Left ventricle myocardium superior (tissue), 1 donor: Measurements from ENCODE around the gene RTL1. TPM values are rescaled to one million over a fixed set of nuclear protein-coding genes. Genes with fewer than 3 reads are reported as not detected.

Experiments used
- ATAC-seq: fragments of 200-7000 bp; cut with Tn5 transposase; one replicate; pipeline ENCODE4 v1.9.1; 2020; ENCODE audit warnings: mild to moderate bottlenecking, moderate library complexity
- DNase-seq: peaks from one replicate; pipeline ENCODE4 v3.0.0-alpha.2; 2020
- intact Hi-C: fragments of 100-400 bp; cut with micrococcal nuclease; formaldehyde crosslinking; loops from one replicate; pipeline ENCODE4 v1.11.0; 2022
- total RNA-seq: library from RNA; stranded (reverse); fragmentation: NEBNext Ultra II Directional; extraction: Animal tissue kit (Norgen Biotek cat#: 25700); gene quantifications from one replicate; pipeline ENCODE4 v1.2.1, GENCODE V29; 2021
- donor health status: DM: no; HTN: yes; CAD: no; lungs with severe emphysema.

The RTL1 gene
- total RNA-seq, 1 donor from 2014 or later: not detected

DNA sequence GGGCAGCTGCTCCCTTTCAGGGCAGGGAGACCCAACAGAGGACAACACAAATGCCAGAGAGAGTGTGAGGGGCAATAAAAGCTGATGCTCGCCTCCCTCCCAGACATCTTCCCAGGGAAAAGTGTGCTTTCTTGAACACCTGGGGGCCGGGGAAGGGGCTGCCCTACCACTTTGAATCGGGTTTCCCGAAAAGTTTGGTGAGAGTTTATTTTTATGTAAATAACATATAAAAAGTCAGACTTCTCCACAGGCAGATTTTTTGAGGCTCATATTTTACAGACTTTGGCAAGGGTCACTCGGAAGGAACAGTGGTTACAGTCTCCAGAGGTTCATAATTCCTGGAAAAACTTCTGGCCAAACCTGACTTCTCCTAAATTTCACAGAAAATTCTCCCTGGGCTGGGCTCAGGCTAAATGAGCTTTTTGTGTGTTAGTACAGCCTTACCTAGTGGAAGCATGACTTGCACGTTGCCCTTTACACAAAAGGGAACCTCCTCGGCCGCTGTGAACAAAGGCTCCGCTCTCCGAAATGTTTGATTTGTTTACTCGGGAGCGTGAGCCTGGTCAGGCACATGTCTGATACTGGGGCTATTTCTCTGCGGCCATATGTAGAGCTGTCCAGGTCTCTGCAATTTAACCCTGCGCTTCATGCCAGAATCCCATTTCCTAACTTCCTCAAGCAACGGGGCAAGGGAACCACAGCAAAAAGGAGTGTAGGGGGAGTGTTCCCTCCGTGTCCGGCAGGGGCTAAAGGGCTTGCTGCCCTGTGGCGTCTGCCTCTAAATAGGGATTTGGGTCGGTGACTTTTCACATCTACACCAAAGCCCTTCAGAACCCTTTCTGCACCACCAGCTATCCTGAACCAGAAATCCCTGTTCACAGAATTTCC lies 3.4 kb downstream of the RTL1 start:
- ATAC-seq (peak; percentile 74), DNase-seq (no peak)
- intact Hi-C loops: no loop called here

DNA sequence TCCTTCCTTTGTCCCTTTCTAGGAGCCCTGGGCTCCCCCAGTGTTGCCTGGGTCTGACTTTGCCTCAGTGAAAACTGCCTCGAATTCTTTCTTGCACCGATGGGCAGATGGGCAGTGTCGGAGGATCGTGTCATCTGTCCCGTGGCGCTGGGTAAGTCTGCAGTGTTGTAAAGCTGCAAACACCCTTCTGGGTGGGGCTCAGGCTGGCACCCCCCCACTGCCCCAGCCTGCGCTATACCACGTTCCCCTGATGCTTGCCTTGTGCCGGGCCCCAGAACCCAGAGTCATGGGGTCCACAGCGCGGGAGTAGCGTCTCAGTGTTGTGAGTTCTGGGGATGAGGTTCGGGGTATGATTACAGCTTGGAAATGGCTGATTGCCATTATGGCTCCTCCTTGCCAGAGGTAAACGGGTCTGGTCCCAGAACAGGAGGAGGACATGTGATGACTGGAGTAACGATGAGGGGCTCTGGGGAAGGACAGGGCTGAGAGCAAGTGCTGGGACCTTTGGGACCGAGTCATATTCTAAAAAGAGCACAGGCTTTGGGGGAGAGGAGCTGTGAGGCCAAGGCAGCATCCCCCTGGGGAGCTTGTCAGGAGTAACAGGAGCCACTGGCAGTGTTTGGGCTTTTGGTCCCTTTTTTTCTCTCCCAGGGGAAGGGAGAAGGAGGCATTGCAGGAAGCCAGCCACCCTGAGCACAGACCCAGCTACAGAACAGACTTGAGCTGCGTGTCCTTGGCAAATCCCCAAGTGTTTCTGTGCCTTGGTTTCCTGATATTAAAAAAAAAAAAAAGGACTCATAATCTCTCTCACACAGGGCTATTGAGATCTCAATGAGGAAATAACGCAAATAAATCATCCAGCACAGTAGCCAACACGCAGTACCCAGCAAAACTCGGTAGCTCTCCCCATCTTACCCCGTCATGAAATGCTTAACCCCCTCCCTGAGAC lies 4.3 kb downstream of the RTL1 start:
- intact Hi-C loops: no loop called here
- ATAC-seq: peak; percentile 64
- peak; percentile 54 for DNase-seq

- ATAC-seq (no peak), DNase-seq (no peak)
- intact Hi-C loops: no loop called here
Measured at GRCh38 chr14:100898465-100898864, 5.1 kb downstream of the RTL1 start.

- intact Hi-C loops: no loop called here
- no peak for ATAC-seq
- DNase-seq: no peak
Measured at GRCh38 chr14:100896369-100897060, 7.0 kb downstream of the RTL1 start.

GRCh38 chr14:100895411-100895810 lies 8.1 kb downstream of the RTL1 start:
- DNase-seq (no peak), ATAC-seq (no peak)
- intact Hi-C loops: no loop called here

GRCh38 chr14:100894416-100894815 lies 9.1 kb downstream of the RTL1 start:
- DNase-seq (no peak), ATAC-seq (no peak)
- intact Hi-C loops: no loop called here

DNA sequence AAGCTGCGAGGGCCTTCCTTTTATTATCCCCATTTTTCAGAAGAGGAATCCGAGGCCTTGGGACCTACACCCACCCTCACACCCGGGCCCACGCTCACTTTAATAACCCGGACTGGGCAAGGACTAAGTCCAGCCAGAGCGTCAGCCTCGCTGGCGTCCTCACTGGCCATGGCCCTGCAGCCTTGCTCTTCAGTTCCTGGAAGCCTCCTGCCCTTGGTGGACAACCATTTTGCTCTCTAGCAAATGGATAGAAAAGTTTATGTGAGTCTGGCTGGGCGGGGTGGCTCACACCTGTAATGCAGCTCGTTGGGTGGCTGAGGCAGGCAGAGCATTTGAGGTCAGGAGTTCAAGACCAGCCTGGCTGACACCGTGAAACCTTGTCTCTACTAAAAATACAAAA lies 9.8 kb downstream of the RTL1 start:
- intact Hi-C loops: no loop called here
- ATAC-seq (no peak), DNase-seq (no peak)

- intact Hi-C loops: no loop called here
- no peak for ATAC-seq
- no peak for DNase-seq
Measured at GRCh38 chr14:100893228-100893601, 10.3 kb downstream of the RTL1 start.

DNA sequence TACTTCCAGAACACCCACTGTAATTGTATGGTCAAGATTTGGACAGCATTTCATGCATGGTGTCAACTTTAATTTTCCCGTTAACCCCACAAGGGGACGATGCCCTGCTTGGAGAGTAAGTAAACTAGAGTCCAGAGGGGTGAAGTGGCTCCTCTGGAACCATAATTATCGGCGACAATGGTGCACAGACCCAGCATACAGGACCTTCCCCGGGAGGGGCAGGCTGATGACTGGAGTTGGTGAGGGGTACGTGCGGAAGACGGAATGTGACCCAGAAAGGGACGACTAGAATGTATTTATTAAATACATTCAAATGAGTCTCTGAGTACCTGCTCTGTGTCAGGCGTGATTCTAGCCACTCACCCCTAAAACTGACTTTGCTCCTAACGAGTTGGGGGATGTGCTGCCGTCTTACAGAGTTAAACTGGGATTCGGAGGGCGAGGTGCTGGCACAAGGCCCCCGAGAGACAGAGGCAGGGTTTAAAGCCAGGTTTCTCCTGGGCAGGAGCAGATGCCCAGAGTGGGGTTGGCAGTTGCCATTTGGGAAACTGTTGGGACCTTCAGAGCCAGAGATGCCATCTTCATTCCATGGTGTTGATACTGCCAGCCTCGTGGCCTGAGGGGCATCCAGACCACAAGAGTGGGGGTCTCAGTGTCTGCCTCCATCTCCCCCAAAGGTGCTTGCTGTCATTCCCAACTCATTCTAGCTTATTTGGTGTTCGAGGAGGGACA lies 10.9 kb downstream of the RTL1 start:
- ATAC-seq: no peak
- intact Hi-C loops: no loop called here
- no peak for DNase-seq

DNA sequence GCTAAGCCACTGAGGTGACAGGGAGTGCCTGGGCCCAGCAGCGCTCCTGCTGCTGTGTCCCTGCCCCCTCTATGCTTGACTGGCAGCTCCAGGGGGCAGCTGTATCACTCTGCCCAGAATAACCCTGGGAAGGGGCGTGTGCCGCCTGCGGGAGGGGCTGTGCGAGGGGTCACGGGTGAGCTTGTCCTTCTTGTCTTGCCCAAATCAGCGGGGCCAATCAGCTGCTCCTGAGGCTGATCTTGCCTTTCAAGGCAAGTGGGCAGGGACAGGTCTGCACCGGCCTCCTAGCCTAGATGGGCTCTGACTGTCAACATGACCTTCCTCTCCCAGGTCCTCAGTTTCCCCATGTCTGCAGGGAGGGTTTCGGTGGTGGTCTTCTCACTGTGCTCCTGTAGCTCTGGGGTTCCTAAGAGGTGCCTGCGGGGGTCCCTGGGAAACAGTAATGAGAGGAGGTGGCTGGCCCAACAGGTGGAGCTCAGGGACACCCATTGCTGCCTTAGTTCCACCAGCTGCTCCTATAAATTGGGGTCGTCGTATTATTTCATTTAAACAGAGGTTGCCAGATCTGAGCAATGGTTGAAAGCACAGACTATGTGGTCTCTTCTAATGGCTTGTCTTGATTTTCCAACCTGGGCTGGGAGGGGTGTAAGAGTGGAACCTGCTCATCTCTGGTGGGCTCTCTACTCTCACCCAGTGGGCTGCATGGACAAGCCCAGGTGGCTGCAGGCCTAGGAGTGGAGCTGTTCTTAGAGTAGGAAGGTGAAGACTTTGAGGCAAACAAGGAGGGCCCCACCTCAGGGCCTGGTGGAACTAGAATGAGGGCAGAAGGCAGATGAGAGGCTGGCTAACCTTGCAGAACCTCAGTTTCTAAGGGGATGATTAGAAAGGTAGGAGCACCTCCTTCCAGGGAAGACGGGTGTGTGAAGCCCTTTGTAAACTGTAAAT lies 11.7 kb downstream of the RTL1 start:
- DNase-seq (peak; percentile 11), ATAC-seq (no peak)
- intact Hi-C loops: no loop called here

DNA sequence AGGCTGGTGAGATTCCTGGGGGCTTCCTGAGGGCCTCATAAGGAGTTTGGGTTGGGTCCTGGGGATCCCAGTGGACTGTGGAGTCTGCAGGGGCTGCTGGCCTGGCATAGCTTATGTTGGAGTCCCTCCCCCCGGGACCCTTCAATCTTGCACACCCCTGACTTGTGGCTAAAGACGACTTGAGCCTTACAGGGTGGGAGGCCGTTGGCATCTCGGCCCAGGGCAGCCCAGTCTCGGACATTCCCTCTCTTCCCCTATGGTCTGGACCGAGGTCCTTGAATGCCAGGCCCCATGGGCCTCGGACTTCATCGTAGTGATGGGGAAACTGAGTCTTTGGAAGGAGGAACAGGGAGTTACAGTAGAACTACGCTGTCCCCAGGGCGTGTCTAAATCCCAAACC lies 12.5 kb downstream of the RTL1 start:
- peak; percentile 7 for DNase-seq
- intact Hi-C loops: no loop called here

DNA sequence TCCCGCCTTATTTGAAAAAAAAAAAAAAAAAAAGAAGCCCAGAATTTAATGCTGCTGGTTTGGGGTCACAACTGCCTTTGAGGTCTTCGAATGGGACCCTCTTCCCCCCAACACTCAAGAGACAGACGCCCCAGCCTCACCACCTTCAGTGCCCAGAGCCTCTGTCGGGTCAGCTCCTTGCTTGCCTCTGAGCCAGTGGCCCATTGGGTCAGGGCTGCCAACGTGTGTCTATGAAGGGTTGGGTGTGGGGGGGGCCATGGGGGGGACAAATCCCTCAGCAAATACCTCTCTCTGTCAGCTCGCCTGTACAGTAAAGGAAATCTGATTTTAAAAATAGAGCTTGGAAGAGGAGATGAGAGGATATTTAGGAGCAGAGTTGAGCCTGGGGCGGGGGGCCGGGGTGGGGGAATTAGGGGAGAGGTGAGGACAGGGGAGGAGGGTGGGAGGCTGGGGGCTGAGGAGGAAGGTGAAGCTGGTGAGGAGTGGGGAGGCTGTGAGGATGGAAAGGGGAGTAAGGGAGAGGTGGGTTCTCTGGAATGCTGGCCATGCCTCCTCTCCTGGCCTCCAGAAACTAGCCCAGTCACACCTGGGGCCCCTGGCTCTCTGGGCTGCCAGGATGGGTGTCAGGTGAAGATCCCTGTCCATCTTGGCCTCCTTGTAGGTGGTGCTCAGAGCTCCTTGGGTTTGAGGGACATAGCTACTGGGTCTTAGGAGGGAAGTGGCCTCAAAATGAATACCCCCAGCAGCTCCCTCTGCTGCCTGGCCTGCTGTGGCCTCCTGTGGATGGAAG lies 13.3 kb downstream of the RTL1 start:
- ATAC-seq (no peak), DNase-seq (peak; percentile 16)
- intact Hi-C loops: no loop called here

More for the DNA sequence above, 12.5 kb downstream of the RTL1 start:
- ATAC-seq: no peak

GRCh38 chr14:100889641-100890040 lies 13.9 kb downstream of the RTL1 start:
- DNase-seq (peak; percentile 15), ATAC-seq (no peak)
- intact Hi-C loops: no loop called here

DNA sequence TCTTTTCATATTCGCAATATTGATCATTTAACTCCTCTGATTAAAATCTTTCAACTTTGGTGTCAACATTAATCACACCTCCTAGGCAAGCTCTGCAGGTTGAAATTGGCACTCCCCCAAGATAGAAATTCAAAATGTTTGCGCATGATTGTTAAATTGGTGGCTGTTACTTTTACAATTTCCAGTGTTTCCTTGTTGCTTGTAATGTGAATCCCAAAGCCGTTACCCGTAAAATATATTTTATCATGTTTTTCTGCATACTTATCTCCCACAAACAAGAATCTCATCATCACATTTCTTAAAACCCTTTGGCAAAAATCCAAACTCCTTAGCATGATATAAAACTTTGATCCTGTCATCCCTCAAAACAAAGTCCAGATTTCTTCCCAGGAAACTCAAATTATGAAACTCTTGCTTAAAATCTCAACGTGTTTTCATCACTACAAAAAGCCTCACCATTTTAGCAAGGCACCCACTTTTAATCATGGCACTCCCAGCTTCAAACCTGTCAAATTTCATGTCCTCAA lies 14.7 kb downstream of the RTL1 start:
- intact Hi-C loops: no loop called here
- ATAC-seq (no peak), DNase-seq (no peak)

DNA sequence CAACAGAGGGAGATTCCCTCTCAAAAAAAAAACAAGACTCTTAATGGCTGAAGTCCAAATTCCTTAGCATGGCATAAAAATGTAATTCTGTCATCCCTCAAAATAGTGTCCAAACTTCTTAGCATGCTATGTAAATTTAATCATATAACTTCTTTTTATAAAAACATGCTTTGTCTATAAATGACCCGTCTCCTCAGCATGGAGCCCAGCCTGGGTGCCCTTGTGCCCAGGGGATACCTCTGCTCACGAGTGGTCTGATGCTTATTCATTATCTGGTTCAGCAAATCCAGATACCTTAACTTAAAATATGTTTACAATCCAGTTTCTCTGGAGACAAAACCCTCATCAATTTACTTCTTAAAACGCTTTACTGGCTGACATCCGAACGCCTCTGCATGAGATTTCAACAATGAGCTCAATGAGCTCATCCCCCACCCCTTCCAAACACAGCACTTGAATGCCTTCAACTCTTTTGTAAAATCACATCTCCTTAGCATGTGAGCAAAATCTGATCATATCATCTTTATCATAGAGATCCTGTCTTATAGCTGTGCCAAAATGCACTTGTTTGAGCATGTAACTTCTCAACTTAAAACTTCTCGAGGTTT lies 15.7 kb downstream of the RTL1 start:
- DNase-seq (no peak), ATAC-seq (no peak)
- intact Hi-C loops: no loop called here

DNA sequence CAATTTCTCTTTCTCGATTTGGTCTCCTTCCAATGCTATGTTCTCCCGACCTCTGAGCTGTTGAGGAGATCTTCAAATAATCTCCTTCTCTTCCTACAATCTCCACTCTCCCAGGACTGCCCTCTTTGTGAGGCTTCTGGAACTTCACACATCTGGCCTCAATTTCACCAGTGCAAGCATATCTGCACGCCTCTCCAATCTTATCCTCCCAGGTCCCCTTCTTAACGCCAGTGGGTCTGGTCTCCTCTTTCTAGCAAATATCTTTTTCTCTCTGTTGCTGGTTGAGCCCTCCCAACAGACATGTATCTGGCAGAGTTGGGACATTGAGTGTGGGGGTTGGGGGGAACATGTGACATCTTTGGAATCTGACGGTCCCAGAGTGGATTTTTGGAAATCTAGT lies 17.9 kb downstream of the RTL1 start:
- intact Hi-C loops: no loop called here
- DNase-seq: no peak
- peak; percentile 21 for ATAC-seq
